Anterior cingulate cortex (tissue), 58 donors: ENCODE data around the gene SH3BP4.
"Not testable (repeated sequence)": the region's sequence is repeated elsewhere in the genome, so short reads cannot be mapped to it uniquely, and the experiment has no call there.

Experiments used
- DNase-seq, 58 donors: peaks; one replicate each; lab custom pipeline; 2025; lab: John Stamatoyannopoulos, UW

SH3BP4 gene

DNA sequence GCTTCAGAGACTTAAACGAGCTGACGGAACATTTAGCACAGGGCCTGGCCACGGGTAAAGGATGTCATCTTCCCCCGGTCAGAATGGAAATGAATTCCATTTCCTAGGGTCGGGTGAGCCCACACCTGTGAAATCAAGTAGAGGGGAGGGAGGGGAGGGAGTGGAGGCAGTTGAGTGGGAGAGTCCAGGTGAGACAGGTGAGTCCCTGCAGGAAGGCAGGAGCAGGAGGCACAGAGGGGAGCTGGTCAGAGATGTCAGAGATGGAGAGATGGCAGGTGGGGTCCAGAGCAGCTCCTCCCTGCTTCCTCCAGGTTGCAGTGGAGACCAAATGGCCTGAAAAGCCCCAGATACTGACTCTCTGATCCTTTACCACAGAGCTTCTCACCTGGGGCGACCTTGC is 55.2 kb downstream of the SH3BP4 start:
- DNase-seq = no peak

DNA sequence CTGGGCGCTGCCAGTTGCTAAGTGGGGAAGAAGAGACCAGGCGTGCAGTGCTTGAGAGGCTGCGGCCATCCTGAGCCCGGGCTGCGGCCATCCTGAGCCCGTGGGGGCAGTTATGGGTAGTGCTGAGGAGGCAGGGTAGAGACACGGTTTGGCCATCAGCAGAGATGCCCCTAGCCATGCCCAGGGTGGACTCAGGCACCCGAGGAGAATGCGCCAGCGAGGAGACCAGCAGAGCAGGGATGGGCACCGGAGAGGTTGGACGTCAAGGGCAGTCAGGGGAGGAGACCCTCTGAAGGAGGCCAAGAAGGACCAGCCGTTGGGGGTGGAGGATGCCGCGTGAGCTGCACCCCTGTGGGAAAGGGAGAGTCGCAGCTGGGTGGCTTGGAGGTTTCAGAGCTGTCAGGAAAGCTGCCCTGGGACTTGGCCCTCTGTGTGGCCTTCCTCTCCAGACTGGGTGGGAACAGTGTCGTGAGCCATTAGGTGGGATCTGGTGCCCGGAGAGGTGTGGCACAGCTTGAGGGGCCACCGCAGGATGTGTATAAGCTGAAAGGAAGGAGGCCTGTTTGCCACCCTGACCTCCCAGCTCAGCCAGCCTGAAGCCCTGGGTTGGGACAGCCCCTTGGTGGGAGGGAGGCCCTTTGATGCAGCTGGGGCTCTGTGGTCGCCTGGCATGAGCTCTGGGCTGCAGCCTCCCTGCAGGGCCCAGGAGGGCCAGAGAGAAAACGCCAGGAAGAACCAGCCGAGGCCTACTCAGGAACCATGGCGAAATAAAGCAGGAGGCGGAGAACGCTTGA is 56.0 kb downstream of the SH3BP4 start:
- DNase-seq = no peak

GRCh38 chr2:235008584-235009044 is 56.8 kb downstream of the SH3BP4 start:
- no peak for DNase-seq

- no peak for DNase-seq
Observed at GRCh38 chr2:235009081-235009480, 57.3 kb downstream of the SH3BP4 start.

GRCh38 chr2:235010117-235010714 is 58.4 kb downstream of the SH3BP4 start:
- DNase-seq = no peak

DNA sequence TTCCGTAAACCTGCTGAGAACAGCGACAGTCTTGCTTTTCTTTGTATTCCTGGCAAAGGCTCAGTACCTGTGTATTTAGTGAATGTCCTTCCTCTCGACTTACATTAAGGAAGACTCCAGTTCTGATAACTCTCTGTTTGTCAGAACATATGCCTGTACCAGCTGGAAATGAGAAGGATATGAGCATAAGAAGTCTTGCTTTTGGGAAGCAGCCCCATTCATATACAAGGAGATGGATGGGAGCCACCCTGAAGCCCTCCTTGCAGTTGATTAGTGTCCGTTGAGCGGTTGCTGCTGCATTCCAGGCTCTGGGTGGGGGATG is 59.8 kb downstream of the SH3BP4 start:
- no peak for DNase-seq

- DNase-seq = no peak
Observed at GRCh38 chr2:235011929-235012631, 60.3 kb downstream of the SH3BP4 start.

GRCh38 chr2:235017441-235017840 is 65.6 kb downstream of the SH3BP4 start:
- no peak for DNase-seq

DNA sequence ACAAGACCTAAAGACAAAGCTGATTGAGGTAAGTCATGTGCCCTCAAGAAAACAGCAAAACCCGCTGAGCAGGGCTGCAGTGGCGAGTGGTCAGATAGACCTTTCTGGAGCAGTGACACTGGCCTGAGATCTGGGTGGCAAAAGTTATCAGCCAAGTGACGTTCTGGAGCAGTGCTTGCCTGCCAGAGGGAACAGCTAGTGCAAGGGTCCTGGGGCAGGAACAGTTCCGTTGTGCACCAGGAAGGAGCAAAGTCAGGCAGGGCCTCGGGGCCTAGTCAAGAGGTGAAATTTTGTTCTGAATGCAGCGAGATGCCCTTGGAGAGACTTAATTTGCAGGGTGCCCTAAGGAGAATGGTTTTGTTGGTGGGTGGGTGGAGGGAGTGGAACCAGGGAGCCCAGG is 67.0 kb downstream of the SH3BP4 start:
- DNase-seq = no peak

GRCh38 chr2:235020141-235020540 is 68.3 kb downstream of the SH3BP4 start:
- not testable (repeated sequence) for DNase-seq

GRCh38 chr2:235021752-235022151 is 69.9 kb downstream of the SH3BP4 start:
- no peak for DNase-seq

DNA sequence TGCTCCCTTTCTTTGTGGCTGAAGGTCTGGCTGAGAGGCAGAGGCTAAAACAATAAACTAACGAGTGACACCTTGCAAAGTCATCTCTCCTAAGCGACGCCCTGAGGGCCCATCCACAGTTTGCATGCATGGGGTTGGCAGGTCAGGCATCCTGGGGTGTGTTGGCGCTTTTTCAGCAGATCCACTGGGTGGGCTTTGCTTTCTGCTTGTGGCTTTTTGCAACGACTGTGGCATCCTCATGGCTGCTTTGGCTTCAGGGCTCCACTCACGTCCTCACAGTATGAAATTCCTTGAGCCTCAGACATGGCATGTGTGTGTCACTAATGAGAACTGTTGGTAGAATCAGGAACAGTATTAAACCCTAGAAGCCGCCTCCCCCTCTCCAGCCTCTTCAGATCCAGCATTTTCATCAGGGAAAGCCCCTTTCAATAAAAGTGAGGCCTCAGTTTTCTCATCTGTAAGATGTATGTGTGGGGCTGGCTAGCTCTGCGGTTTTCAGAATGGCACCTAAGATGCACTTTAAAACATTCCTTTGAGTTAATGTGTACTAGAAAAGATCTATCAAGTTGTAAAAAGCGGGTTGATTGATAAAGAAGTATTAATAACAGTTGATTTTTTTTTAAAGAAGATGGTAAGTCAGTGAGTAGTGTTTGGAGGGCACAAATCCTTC is 72.5 kb downstream of the SH3BP4 start:
- DNase-seq = no peak

DNA sequence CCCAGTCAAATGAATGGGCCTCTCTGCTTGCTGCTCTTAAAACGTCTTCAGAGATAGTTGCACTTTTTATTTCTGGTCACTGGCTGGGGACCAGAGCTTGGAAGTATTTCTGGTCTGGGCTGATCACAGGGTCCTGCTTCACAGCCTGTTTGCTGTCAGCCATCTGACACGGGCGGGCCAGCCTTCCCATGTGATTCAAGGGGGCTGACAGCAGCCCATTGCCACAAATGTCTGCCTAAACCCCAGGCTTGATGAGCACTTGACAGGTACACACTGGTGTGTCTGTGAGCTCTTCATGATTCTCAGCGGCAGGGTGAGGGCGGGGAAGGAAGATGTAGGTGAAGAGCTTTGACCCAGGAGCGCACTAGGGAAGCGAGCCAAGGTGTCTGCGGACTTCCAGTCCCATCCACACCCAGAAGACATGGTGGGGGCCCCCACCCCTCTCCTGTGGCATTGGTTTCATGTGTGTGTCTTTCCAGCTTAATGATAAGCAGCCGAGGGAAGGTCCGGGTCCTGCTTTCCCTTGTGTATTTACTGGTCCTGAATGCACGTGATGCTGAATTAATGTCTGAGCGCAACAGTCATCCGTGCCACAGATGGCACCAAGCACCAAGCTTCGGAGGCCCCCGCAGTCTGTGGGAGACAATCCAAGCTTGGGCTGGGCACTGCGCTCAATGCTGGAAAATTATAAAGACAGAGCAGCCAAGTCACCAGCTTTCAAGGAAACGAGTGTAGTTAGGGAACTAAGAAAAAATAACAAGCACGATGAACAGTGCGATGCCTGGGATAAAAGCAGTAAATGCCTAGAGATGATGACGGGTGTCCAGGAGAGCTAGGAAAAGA is 73.3 kb downstream of the SH3BP4 start:
- peak in 43 of 58 donors; percentile 7 to 80 (median 44) for DNase-seq

- DNase-seq = peak in 2 of 58 donors; percentile 53 to 77
Observed at GRCh38 chr2:235025800-235026536, 74.2 kb downstream of the SH3BP4 start.

DNA sequence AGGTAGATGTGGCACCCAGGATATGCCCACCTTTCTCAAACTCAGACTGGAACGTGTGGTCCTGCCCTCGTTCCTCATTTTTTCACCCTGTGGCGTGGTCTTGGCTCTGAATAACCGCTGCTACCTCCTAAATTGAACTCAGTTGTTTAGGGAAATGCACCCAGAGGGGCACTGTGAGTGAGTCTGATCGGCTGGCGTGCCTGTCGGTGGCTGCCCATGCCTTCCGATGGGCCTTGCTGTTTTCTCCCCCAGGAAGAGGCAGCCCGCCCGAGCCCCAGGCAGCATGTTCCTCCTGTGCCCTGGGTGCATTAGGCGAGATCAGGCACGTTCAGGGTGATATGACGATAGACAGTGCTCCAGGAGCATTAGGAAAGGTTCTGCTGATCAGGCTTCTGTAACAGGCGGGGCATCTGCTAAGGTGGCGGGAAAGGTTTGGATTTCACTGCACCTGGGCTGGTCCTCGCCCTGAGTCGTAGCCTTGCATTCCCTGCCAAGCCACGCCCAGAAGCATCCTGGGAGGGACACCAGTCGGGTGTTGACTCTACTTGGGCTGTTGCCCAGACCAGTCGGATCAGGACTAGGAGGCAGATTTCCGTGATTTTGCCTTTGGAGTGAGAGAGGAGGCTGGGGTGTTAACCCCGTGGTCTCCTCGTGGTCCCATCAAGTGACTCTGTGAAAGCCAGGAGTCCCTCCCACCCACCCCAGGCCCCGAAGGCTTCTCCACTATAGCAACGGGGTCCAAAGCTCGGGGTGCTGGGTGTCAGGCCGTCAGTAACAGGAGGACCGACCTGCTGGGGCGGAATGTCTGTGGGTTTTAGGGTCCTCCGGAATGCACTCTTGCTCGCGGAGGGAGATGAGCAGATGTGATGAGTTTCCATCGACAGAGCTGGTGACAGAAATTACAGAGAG is 75.1 kb downstream of the SH3BP4 start:
- peak in 2 of 58 donors; percentile 7 to 40 for DNase-seq

DNA sequence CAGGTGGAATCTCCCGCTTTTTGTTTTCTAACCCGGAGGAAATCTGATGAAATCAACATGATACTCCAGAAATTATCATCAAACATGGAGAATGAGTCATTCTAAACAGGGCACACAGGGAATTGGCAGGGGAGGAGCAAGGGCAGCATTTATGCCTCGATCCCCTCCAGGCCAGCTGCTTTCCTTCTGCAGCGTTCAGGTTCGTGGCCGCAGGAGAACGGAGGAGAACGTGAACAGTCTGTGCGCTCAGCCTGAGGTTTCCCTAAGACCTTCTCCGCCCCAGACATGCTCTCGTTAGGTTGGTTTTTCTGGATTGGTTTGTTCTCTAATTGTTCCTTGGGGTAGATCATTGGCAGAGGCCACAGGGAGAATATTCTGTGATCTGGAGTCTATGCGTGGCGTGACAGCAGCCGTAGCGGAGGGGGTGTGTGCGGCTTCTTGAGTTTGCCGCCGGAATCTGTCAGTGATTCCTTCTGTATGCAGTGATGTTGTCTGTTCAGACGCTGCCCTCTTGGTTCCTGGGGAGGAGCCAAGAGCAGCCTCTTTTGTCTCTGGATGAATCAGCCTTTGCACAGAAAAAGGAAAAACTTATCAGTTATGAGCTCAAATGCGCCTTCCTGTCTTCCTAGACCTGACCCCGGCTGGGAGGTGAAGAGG is 75.9 kb downstream of the SH3BP4 start:
- DNase-seq = peak in 3 of 58 donors; percentile 21 to 54 (median 36)

DNA sequence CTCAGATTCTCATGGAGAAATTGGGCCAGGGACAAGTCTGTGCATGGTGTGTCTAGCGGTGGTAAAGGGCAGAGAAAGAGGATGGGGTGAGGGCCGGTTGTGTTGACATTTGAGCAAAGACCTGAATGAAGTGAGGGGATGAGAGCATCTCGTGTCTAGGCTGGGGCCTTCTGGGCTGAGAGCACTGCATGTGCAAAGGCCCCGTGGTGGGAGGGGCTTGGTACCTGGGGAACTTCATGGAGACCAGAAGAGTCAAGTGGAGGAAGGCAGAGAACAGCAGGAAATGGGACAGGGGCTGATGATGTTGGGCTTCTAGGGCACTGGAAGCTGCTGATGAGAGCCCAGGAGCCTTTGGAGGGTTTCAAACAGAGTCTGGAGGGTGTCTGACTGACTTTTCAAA is 76.8 kb downstream of the SH3BP4 start:
- DNase-seq = no peak

GRCh38 chr2:235029054-235029453 is 77.2 kb downstream of the SH3BP4 start:
- DNase-seq = no peak
